ENCODE results near the gene DNAJC24.

DNAJC24 gene

DNA sequence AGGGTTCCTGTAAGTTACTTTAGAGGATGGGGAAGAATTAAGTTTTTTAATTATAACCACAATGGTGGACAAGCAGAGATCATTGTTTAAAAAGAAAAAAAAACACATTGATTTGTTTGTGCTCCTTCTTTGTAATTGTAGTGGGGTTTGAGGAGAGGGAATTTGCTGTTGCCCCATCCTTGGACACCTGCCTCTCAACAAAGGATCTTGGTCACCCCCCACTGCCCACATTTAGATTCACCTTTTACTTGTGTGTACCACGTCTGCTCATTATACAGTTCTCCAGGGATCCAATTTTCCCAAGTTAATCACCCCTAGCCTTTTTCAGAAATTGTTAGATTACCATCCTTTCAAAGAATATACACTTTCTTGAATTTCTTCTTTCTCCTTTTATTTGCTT is 53.0 kb downstream of the DNAJC24 start:
- H3K27ac ChIP-seq, result no peak overlapping the region
- TF ChIP-seq ZFX (IDR thresholded peaks at IDR 0.05; ENCODE audit: borderline replicate concordance), result no peak
- TF ChIP-seq, protein P1, sequence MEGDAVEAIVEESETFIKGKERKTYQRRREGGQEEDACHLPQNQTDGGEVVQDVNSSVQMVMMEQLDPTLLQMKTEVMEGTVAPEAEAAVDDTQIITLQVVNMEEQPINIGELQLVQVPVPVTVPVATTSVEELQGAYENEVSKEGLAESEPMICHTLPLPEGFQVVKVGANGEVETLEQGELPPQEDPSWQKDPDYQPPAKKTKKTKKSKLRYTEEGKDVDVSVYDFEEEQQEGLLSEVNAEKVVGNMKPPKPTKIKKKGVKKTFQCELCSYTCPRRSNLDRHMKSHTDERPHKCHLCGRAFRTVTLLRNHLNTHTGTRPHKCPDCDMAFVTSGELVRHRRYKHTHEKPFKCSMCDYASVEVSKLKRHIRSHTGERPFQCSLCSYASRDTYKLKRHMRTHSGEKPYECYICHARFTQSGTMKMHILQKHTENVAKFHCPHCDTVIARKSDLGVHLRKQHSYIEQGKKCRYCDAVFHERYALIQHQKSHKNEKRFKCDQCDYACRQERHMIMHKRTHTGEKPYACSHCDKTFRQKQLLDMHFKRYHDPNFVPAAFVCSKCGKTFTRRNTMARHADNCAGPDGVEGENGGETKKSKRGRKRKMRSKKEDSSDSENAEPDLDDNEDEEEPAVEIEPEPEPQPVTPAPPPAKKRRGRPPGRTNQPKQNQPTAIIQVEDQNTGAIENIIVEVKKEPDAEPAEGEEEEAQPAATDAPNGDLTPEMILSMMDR (IDR thresholded peaks at IDR 0.05), result no peak

DNA sequence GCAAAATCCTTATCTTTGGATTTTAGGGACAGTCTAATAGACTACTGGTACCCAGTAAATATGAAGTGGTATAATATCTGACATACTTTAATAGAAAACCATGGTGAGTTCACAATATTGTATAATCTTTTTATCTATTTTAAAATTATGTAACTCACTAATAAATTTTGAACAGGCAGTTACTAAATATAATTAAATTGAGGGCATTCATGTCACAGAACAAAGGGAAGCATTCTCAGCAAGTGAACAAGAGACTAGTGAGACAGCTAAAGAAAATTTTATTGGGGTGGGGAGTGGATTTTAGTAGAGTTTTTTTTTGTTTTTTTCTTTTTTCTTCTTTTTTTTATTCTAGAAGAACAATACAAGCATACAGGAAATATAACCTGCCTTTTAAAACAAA is 55.0 kb downstream of the DNAJC24 start:
- no peak overlapping the region for H3K27ac ChIP-seq
- TF ChIP-seq, protein P1 (IDR thresholded peaks at IDR 0.05), result no peak
- no peak for TF ChIP-seq ZFX (IDR thresholded peaks at IDR 0.05; ENCODE audit: borderline replicate concordance)

DNA sequence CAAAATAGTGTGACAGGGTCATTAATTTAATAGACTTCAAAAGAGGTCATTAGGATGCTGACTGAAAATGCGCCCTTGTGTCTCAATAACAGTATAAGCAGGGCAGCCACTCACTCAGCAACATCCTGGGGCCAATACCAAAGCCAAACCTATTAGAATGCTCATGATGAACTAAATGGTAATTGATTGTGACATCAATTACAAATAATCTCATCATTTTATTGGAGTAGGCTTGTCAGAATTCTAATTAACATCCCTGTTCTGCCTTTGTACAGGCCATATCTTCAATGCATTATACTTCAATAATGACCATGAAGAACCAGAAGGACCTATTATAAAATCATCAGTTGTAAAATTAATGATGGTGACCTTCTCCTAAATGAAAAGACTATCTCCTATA is 64.2 kb downstream of the DNAJC24 start:
- TF ChIP-seq, protein P1 (IDR thresholded peaks at IDR 0.05), result no peak
- TF ChIP-seq ZFX (IDR thresholded peaks at IDR 0.05; ENCODE audit: borderline replicate concordance), result no peak
- H3K27ac ChIP-seq, result no peak overlapping the region

DNA sequence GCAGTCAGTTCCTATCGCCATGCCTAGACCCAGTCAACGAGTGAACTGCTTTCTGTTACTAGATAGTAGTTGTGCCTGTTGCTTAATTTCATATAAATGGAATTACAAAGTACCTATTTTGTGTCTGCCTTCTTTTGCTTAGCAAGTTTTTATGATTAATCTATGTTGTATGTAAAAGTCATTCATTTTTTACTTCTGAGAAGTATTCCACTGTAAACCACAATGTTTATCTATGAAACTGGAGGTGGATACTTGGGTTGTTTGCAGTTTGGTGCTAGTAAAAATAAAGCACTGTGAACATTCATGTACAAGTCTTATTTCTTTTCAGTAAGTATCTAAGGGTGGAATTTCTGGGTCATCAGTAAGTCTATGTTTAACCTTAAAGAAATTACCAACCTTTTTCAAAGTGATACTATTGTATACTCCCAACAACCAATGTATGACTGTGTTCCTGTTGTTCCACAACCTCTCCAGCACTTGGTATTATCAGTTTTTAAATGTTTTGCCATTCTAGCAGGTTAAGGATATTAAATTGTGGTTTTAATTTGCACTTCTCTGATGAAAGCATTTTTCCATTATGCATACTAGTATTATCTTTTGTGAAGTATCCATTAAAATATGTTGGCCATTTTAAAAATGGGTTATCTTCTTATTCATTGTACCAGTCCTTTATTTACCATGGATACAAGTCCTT is 68.2 kb downstream of the DNAJC24 start:
- H3K27ac ChIP-seq, result no peak overlapping the region
- no peak for TF ChIP-seq ZFX (IDR thresholded peaks at IDR 0.05; ENCODE audit: borderline replicate concordance)
- TF ChIP-seq, protein P1 (IDR thresholded peaks at IDR 0.05), result no peak

- TF ChIP-seq ZFX (IDR thresholded peaks at IDR 0.05; ENCODE audit: borderline replicate concordance), result no peak
- TF ChIP-seq, protein P1 (IDR thresholded peaks at IDR 0.05), result no peak
- no peak overlapping the region for H3K27ac ChIP-seq
These were observed 71.6 kb downstream of the DNAJC24 start for GRCh38 chr11:31441296-31441695.

DNA sequence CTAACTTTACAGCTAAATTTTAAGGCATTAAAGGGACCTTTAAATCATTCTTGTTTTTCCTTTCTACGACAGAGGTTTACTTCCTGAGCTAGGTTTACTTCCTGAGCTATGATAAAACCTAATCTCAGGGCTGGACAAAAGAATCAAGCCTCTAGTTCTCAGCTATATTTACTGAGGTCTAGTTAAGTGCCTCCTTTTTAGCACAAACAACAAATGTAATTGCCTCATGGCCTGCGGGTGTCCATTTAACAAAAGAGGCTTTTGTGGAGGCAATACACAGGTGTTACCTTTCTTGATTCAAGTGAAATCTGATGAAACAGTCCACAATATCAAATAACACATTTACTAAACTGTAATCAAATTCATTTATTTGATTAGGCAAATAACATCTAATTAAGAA is 72.4 kb downstream of the DNAJC24 start:
- no peak overlapping the region for H3K27ac ChIP-seq

GRCh38 chr11:31443802-31444201 is 74.1 kb downstream of the DNAJC24 start:
- TF ChIP-seq, protein P1 (IDR thresholded peaks at IDR 0.05), result no peak
- no peak for TF ChIP-seq ZFX (IDR thresholded peaks at IDR 0.05; ENCODE audit: borderline replicate concordance)

More for the DNA sequence above, 72.4 kb downstream of the DNAJC24 start:
- TF ChIP-seq ZFX (IDR thresholded peaks at IDR 0.05; ENCODE audit: borderline replicate concordance), result no peak
- TF ChIP-seq, protein P1 (IDR thresholded peaks at IDR 0.05), result no peak

More at GRCh38 chr11:31443802-31444201, 74.1 kb downstream of the DNAJC24 start:
- H3K27ac ChIP-seq, result no peak overlapping the region
